ENCODE data around the gene PSD. TPM values are rescaled to one million over a fixed set of nuclear protein-coding genes. Genes with fewer than 3 reads are reported as not detected.

The PSD gene
- total and polyA plus RNA-seq, 9 of the 15 experiments (the other 6 are each of a cell fraction or from before 2014, with no cell fraction given) = 0.11 to 1.7 (median 0.54) TPM; not detected in 2

DNA sequence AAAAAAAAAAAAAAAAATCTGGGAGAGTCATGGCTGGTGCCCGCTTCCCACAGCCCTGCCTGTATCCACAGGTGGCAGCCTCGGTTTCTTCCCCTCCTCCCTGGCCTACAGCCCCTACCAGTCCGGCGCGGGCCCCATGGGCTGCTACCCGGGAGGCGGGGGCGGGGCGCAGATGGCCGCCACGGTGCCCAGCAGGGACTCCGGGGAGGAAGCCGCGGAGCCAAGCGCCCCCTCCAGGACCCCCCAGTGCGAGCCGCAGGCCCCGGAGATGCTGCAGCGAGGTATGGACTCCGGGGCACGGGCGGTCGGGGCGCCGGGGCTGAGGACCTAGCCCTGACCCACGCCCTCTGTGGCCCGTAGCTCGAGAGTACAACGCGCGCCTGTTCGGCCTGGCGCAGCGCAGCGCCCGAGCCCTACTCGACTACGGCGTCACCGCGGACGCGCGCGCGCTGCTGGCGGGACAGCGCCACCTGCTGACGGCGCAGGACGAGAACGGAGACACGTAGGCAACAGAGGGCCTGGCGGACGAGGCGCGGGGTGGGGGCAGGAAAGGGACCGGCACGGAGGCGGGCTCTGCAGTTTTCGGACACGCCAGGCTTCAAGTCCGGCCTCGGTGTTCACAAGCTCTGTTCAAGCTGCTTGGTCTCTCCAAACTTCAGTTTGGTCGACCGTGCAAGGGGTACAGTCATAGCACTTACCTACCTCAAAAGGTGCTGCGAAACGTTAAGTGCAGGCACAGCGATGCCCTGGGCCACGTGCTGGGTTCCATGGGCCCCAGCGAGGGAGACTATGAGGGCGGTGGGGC, 19.2 kb downstream of the PSD start (continued):
- TF ChIP-seq FOXM1 (IDR thresholded peaks at IDR 0.05; ENCODE audit: low read depth) (no peak), FOXM1 (CRISPR knock-in tag; IDR thresholded peaks at IDR 0.05; ENCODE audit: low read depth) (peak; percentile 69; the same call in 1 of the 2 replicates), TAL1 (IDR thresholded peaks at IDR 0.05) (no peak), ZNF778 (CRISPR knock-in tag; IDR thresholded peaks at IDR 0.05) (no peak), SAFB (IDR thresholded peaks at IDR 0.05; ENCODE audit: borderline replicate concordance, low read depth, low read length) (peak; percentile 53; the same call in 1 of the 2 replicates), PHF8 (IDR thresholded peaks at IDR 0.05; ENCODE audit: borderline replicate concordance, low read length) (peak; percentile 53; the same call in 1 of the 2 replicates), RFX7 (CRISPR knock-in tag; IDR thresholded peaks at IDR 0.05) (no peak), RB1 (IDR thresholded peaks at IDR 0.05; ENCODE audit: low read depth) (peak; percentile 92)
- TF ChIP-seq, protein P1, sequence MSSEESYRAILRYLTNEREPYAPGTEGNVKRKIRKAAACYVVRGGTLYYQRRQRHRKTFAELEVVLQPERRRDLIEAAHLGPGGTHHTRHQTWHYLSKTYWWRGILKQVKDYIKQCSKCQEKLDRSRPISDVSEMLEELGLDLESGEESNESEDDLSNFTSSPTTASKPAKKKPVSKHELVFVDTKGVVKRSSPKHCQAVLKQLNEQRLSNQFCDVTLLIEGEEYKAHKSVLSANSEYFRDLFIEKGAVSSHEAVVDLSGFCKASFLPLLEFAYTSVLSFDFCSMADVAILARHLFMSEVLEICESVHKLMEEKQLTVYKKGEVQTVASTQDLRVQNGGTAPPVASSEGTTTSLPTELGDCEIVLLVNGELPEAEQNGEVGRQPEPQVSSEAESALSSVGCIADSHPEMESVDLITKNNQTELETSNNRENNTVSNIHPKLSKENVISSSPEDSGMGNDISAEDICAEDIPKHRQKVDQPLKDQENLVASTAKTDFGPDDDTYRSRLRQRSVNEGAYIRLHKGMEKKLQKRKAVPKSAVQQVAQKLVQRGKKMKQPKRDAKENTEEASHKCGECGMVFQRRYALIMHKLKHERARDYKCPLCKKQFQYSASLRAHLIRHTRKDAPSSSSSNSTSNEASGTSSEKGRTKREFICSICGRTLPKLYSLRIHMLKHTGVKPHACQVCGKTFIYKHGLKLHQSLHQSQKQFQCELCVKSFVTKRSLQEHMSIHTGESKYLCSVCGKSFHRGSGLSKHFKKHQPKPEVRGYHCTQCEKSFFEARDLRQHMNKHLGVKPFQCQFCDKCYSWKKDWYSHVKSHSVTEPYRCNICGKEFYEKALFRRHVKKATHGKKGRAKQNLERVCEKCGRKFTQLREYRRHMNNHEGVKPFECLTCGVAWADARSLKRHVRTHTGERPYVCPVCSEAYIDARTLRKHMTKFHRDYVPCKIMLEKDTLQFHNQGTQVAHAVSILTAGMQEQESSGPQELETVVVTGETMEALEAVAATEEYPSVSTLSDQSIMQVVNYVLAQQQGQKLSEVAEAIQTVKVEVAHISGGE (CRISPR knock-in tag; IDR thresholded peaks at IDR 0.05) = peak in 1 of 3 experiments; percentile 31; a peak in 1 of 6 replicates
- TF ChIP-seq, protein P2, sequence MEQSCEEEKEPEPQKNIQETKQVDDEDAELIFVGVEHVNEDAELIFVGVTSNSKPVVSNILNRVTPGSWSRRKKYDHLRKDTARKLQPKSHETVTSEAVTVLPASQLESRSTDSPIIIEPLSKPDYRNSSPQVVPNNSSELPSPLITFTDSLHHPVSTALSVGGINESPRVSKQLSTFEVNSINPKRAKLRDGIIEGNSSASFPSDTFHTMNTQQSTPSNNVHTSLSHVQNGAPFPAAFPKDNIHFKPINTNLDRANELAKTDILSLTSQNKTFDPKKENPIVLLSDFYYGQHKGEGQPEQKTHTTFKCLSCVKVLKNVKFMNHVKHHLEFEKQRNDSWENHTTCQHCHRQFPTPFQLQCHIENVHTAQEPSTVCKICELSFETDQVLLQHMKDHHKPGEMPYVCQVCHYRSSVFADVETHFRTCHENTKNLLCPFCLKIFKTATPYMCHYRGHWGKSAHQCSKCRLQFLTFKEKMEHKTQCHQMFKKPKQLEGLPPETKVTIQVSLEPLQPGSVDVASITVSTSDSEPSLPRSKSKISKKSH (CRISPR knock-in tag; IDR thresholded peaks at IDR 0.05) = no peak
- TF ChIP-seq, protein P3, sequence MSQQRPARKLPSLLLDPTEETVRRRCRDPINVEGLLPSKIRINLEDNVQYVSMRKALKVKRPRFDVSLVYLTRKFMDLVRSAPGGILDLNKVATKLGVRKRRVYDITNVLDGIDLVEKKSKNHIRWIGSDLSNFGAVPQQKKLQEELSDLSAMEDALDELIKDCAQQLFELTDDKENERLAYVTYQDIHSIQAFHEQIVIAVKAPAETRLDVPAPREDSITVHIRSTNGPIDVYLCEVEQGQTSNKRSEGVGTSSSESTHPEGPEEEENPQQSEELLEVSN (IDR thresholded peaks at IDR 0.05; ENCODE audit: borderline replicate concordance in 1 of 2, extremely low read depth in 1 of 2, insufficient read depth in 1 of 2, insufficient read length in 1 of 2, low read depth in 1 of 2, low read length in 1 of 2, poor library complexity in 1 of 2, severe bottlenecking in 1 of 2) = peak; percentile 57 to 71
